NT2/D1 (cell line): ENCODE data around the gene DMD.

Experiments used
- SUZ12 ChIP-seq: IDR thresholded peaks from 2 replicates; pipeline ENCODE4 v1.6.1; 2011; ENCODE audit not compliant: insufficient read length, insufficient read depth; ENCODE audit errors: extremely low read depth
- YY1 ChIP-seq: IDR thresholded peaks from 2 replicates; pipeline ENCODE4 v1.6.1; 2011; ENCODE audit not compliant: insufficient read length, insufficient read depth
- ZNF274 ChIP-seq: IDR thresholded peaks from 2 replicates; pipeline ENCODE4 v1.6.1; 2011; ENCODE audit warnings: mild to moderate bottlenecking, low read depth, low read length

- TF ChIP-seq ZNF274 (no peak), SUZ12 (no peak), YY1 (no peak)
Measured at GRCh38 chrX:31714797-31715196, 1496.6 kb downstream of the DMD start.
